SK-N-MC (cell line): ENCODE data around the gene SLC6A13.

ENCODE experiments used
- EZH2 ChIP-seq: fragments of 200-600 bp; sonication (generic); IDR thresholded peaks from one replicate; pipeline ENCODE4 v1.6.1; 2017; ENCODE audit warnings: antibody characterized with exemption
- POLR2AphosphoS5 ChIP-seq: IDR thresholded peaks from 2 replicates; pipeline ENCODE4 v1.6.1; 2012; ENCODE audit warnings: mild to moderate bottlenecking, low read depth, low read length, borderline replicate concordance

GRCh38 chr12:253116-253831 is 9.4 kb downstream of the SLC6A13 start:
- TF ChIP-seq POLR2AphosphoS5 = no peak
- TF ChIP-seq EZH2 = no peak
